ENCODE data around the gene HERC3. TPM values are rescaled to one million over a fixed set of nuclear protein-coding genes. Genes with fewer than 3 reads are reported as not detected.

Gene HERC3
- total RNA-seq, 1 donor from 2014 or later, result 18.9 TPM

GRCh38 chr4:88697588-88698329 is 105.5 kb downstream of the HERC3 start, which contains the start of gene NAP1L5:
Gene NAP1L5 (minus strand): TSS chr4:88697829. CDS start chr4:88697754, 75 bp downstream.
- intact Hi-C loops (cut with micrococcal nuclease), result no loop called here
- Mint-ChIP-seq H3K36me3 (ENCODE audit: low read depth) (peaks cover 10% of the 10 kb centered on the region), H3K27ac (peak within 1 kb of the TSS; percentile 84), H3K4me1 (peaks cover 8% of the 10 kb centered on the region), H3K4me3 (peak within 1 kb of the TSS; percentile 89), H3K9me3 (no peaks in the 10 kb centered on the region), H3K27me3 (no peaks in the 10 kb centered on the region)
- peak; percentile 91 for DNase-seq

- Mint-ChIP-seq H3K27me3 (no peaks in the 10 kb centered on the region), H3K36me3 (ENCODE audit: low read depth) (peaks cover 13% of the 10 kb centered on the region), H3K4me1 (peaks cover 8% of the 10 kb centered on the region), H3K27ac (no peak overlapping the region), H3K9me3 (no peaks in the 10 kb centered on the region), H3K4me3 (no peak overlapping the region)
- intact Hi-C loops (cut with micrococcal nuclease), result no loop called here
- no peak for DNase-seq
Measured at GRCh38 chr4:88698519-88698918, 106.2 kb downstream of the HERC3 start.

GRCh38 chr4:88702782-88703181 is 110.5 kb downstream of the HERC3 start:
- H3K4me1 Mint-ChIP-seq, result no peaks in the 10 kb centered on the region
- no peaks in the 10 kb centered on the region for H3K9me3 Mint-ChIP-seq
- no peak for DNase-seq
- intact Hi-C loops (cut with micrococcal nuclease), result no loop called here
- peaks cover 36% of the 10 kb centered on the region for H3K36me3 Mint-ChIP-seq (ENCODE audit: low read depth)
- no peak overlapping the region for H3K27ac Mint-ChIP-seq
- H3K27me3 Mint-ChIP-seq, result no peaks in the 10 kb centered on the region
- no peak overlapping the region for H3K4me3 Mint-ChIP-seq

- Mint-ChIP-seq H3K27ac (no peak overlapping the region), H3K36me3 (ENCODE audit: low read depth) (peaks cover 44% of the 10 kb centered on the region), H3K9me3 (no peaks in the 10 kb centered on the region), H3K4me1 (no peaks in the 10 kb centered on the region), H3K4me3 (no peak overlapping the region), H3K27me3 (no peaks in the 10 kb centered on the region)
- DNase-seq, result no peak
- intact Hi-C loops (cut with micrococcal nuclease), result no loop called here
Measured at GRCh38 chr4:88705223-88705622, 112.9 kb downstream of the HERC3 start.

GRCh38 chr4:88705805-88706492 is 113.7 kb downstream of the HERC3 start:
- intact Hi-C loops (cut with micrococcal nuclease), result no loop called here
- Mint-ChIP-seq H3K9me3 (no peaks in the 10 kb centered on the region), H3K4me1 (no peaks in the 10 kb centered on the region), H3K27ac (no peak overlapping the region), H3K27me3 (no peaks in the 10 kb centered on the region), H3K4me3 (no peak overlapping the region), H3K36me3 (ENCODE audit: low read depth) (peaks cover 44% of the 10 kb centered on the region)
- no peak for DNase-seq

GRCh38 chr4:88706574-88706973 is 114.3 kb downstream of the HERC3 start:
- no peak for DNase-seq
- Mint-ChIP-seq H3K27ac (no peak overlapping the region), H3K27me3 (no peaks in the 10 kb centered on the region), H3K36me3 (ENCODE audit: low read depth) (peaks cover 44% of the 10 kb centered on the region), H3K4me1 (no peaks in the 10 kb centered on the region), H3K9me3 (no peaks in the 10 kb centered on the region), H3K4me3 (no peak overlapping the region)
- intact Hi-C loops (cut with micrococcal nuclease), result no loop called here

- H3K9me3 Mint-ChIP-seq, result peaks cover 4% of the 10 kb centered on the region
- H3K27ac Mint-ChIP-seq, result no peak overlapping the region
- H3K4me3 Mint-ChIP-seq, result no peak overlapping the region
- intact Hi-C loops (cut with micrococcal nuclease), result no loop called here
- DNase-seq, result no peak
- H3K36me3 Mint-ChIP-seq (ENCODE audit: low read depth), result peaks cover 46% of the 10 kb centered on the region
- H3K27me3 Mint-ChIP-seq, result no peaks in the 10 kb centered on the region
- H3K4me1 Mint-ChIP-seq, result no peaks in the 10 kb centered on the region
Measured at GRCh38 chr4:88709989-88710388, 117.7 kb downstream of the HERC3 start.

GRCh38 chr4:88713782-88714181 is 121.5 kb downstream of the HERC3 start:
- Mint-ChIP-seq H3K4me1 (no peaks in the 10 kb centered on the region), H3K36me3 (ENCODE audit: low read depth) (peaks cover 54% of the 10 kb centered on the region), H3K9me3 (peaks cover 11% of the 10 kb centered on the region), H3K4me3 (no peak overlapping the region), H3K27me3 (no peaks in the 10 kb centered on the region), H3K27ac (no peak overlapping the region)
- no peak for DNase-seq
- intact Hi-C loops (cut with micrococcal nuclease), result no loop called here

DNA sequence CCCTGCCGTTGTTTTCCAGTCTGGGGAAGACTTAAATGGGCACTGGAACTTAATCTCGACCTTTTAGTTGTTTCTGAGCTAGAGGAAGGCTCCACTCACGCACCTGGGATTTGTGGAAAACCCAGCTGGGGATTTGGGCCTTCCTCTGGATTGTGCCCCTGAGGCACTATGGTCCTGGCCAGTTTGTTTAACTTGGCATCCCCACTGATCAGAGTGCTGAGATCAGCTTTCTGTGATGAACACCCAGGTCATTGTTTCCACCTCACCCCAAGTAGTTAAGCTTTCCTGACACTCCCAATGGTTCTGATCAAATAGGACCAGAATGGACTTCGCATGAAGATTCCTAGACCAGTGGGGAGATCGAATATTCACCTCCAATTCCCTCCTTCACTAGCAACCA is 125.8 kb downstream of the HERC3 start:
- no peak overlapping the region for H3K27ac Mint-ChIP-seq

DNA sequence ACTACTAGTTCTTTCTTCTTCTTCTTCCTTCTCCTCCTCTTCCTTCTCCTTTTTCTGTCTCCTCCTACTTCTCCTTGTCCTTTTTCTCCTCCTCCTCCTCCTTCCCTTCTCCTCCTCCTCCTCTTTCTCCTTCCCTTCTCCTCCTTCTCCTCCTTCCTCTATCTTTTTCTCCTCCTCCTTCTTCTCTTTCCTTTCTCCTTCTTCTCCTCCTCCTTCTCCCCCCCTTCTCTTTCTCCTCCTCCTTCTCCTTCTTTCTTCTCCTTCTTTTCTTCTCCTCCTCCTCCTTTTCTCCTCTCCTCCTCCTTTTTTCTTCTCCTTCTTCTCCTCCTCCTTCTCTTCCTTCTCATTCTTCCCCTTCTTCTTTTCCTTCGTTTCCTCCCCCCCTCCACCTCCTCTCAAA is 127.1 kb downstream of the HERC3 start:
- H3K9me3 Mint-ChIP-seq, result peaks cover 7% of the 10 kb centered on the region
- intact Hi-C loops (cut with micrococcal nuclease), result no loop called here
- H3K36me3 Mint-ChIP-seq (ENCODE audit: low read depth), result peaks cover 50% of the 10 kb centered on the region
- no peak for DNase-seq
- no peaks in the 10 kb centered on the region for H3K4me1 Mint-ChIP-seq
- H3K27ac Mint-ChIP-seq, result no peak overlapping the region
- H3K27me3 Mint-ChIP-seq, result no peaks in the 10 kb centered on the region
- H3K4me3 Mint-ChIP-seq, result no peak overlapping the region

More for the DNA sequence above, 125.8 kb downstream of the HERC3 start:
- Mint-ChIP-seq H3K9me3 (peaks cover 7% of the 10 kb centered on the region), H3K4me3 (no peak overlapping the region), H3K4me1 (no peaks in the 10 kb centered on the region), H3K27me3 (no peaks in the 10 kb centered on the region), H3K36me3 (ENCODE audit: low read depth) (peaks cover 54% of the 10 kb centered on the region)
- DNase-seq, result no peak
- intact Hi-C loops (cut with micrococcal nuclease), result no loop called here

DNA sequence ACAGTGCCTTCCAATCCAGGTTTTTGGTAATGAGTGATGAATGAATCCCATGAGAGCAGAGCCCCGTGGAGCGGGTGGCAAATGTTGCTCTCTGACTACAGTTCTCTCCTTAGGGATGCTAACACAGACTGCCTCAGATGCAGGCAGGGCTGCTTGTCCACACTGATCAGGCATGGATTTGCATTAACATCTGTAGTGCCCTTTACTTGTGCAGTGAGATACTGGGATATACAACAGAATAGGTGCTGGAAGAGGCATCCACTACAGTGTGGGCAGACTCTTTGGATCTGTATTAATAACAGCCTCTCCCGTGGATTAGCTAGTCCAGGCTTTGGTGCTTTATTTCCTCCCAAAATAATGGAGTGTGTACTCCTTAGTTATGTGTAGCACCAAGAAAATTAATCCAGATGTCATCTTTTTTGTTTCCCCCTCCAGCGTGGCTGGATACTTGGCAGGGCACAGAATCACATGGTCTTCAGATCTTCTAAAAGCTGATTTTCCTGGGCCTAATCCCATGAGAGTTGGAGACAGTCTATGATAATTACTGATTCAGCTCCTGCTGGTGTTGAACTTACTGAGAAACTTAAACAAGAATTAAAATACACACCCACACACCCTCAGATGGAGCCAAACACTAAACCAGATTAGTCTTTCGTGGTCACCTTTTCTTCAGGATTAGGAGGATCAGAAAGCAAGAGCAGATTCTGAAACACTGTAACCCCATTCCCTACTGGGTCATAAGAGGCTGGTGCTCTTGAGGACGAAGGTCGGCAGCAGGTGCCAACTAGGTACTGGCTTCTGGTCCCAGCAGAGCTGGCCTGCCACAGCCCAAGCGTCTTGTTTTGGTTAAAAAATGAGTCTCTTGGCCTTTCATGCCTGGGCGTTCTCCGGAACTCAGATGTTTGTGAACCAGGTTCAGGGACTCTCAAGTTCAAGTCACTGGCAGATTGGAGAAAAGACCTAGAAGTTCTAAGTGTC is 128.5 kb downstream of the HERC3 start:
- H3K27me3 Mint-ChIP-seq, result no peaks in the 10 kb centered on the region
- no peak for DNase-seq
- no peaks in the 10 kb centered on the region for H3K4me1 Mint-ChIP-seq
- intact Hi-C loops (cut with micrococcal nuclease), result no loop called here
- H3K4me3 Mint-ChIP-seq, result no peak overlapping the region
- no peak overlapping the region for H3K27ac Mint-ChIP-seq
- H3K9me3 Mint-ChIP-seq, result peaks cover 7% of the 10 kb centered on the region
- peaks cover 50% of the 10 kb centered on the region for H3K36me3 Mint-ChIP-seq (ENCODE audit: low read depth)

DNA sequence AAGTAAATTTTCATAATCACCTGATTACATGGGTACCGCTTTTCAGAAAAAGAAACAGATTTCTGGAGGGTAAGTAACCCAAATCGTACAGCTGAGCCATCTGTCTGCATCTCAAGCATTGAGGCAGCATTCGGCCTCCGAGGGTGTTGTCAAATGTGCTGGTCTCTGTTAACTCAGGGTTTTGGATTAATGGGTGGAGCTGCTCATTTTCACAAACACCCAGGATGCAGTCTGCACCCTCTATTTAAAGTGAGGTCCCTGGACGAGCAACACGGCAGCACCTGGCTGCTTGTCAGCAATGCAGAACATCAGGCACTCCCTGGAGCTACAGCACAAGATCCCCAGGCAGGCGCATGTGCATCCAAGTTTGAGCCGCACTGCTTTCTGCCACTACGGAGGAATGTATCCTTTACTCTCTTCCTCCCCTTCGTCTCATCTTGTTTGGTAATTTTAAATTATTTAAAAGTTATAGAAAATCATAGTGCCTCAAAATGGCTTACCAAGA is 130.0 kb downstream of the HERC3 start:
- intact Hi-C loops (cut with micrococcal nuclease), result no loop called here
- Mint-ChIP-seq H3K4me1 (no peaks in the 10 kb centered on the region), H3K27ac (no peak overlapping the region), H3K9me3 (peaks cover 4% of the 10 kb centered on the region), H3K36me3 (ENCODE audit: low read depth) (peaks cover 42% of the 10 kb centered on the region), H3K27me3 (no peaks in the 10 kb centered on the region), H3K4me3 (no peak overlapping the region)
- DNase-seq, result no peak

GRCh38 chr4:88722828-88723227 is 130.5 kb downstream of the HERC3 start:
- Mint-ChIP-seq H3K27ac (no peak overlapping the region), H3K4me1 (no peaks in the 10 kb centered on the region), H3K9me3 (no peaks in the 10 kb centered on the region), H3K36me3 (ENCODE audit: low read depth) (peaks cover 39% of the 10 kb centered on the region), H3K4me3 (no peak overlapping the region), H3K27me3 (no peaks in the 10 kb centered on the region)
- intact Hi-C loops (cut with micrococcal nuclease), result no loop called here
- no peak for DNase-seq
